Panc1 (cell line): ENCODE results near the gene FRY. TPM values are rescaled to one million over a fixed set of nuclear protein-coding genes. Genes with fewer than 3 reads are reported as not detected.

Experiments used
- ATAC-seq: fragments of 200-7000 bp; cut with Tn5 transposase; 2 replicates; pipeline ENCODE4 v1.9.1; 2020; ENCODE audit warnings: mild to moderate bottlenecking, moderate library complexity
- BruUV-seq: library from RNA; stranded (reverse); fragments of 400-500 nt; replicated peaks from 2 replicates; lab custom pipeline; 2021; lab: Mats Ljungman, UMichigan
- CTCF ChIA-PET: fragments of 300-600 bp; sonication (Branson Sonifier 250); formaldehyde crosslinking; loops from one replicate; lab custom pipeline; 2022; ENCODE audit warnings: antibody characterized with exemption; lab: Charles Lee
- POLR2A ChIA-PET: fragments of 300-600 bp; sonication (Branson Sonifier 250); formaldehyde crosslinking; loops from one replicate; lab custom pipeline; 2022; ENCODE audit warnings: antibody characterized with exemption; lab: Charles Lee
- DNase-seq: peaks from one replicate; pipeline ENCODE4 v3.0.0-alpha.2; 2010; ENCODE audit warnings: low read depth, low spot score
- H3K27ac ChIP-seq: 2 replicates; pipeline ENCODE4 v1.5.1; 2011; ENCODE audit warnings: mild to moderate bottlenecking, low read length, inconsistent platforms
- H3K27me3 ChIP-seq: fragments of 200-500 bp; sonication (Bioruptor generic); 2 replicates; pipeline ENCODE4 v1.6.0; 2014; ENCODE audit warnings: low read length, inconsistent platforms; ENCODE audit not compliant: control insufficient read depth, insufficient read depth
- H3K36me3 ChIP-seq: fragments of 200-500 bp; sonication (Bioruptor generic); 2 replicates; pipeline ENCODE4 v1.5.1; 2014; ENCODE audit warnings: inconsistent platforms, mild to moderate bottlenecking, low read length, moderate library complexity; ENCODE audit not compliant: control insufficient read depth, insufficient read depth
- H3K4me1 ChIP-seq: 2 replicates; pipeline ENCODE4 v1.5.1; 2011; ENCODE audit warnings: inconsistent platforms, mild to moderate bottlenecking, low read length, moderate library complexity; ENCODE audit not compliant: control insufficient read depth, insufficient read depth
- H3K4me3 ChIP-seq, 2 experiments: 2 replicates each; pipeline ENCODE4 v1.5.1; 2011 to 2012; ENCODE audit warnings: low read depth in 2 of 2, low read length in 2 of 2, mild to moderate bottlenecking in 2 of 2, inconsistent platforms in 1 of 2, moderate library complexity in 1 of 2
- H3K9me3 ChIP-seq: fragments of 200-500 bp; sonication (Bioruptor generic); 2 replicates; pipeline ENCODE4 v1.5.1; 2014; ENCODE audit warnings: low read depth, mild to moderate bottlenecking, inconsistent platforms, low read length, moderate library complexity; ENCODE audit not compliant: control insufficient read depth, insufficient read depth
- POLR2AphosphoS5 ChIP-seq: IDR thresholded peaks from 2 replicates; pipeline ENCODE4 v1.6.1; 2012; ENCODE audit warnings: mild to moderate bottlenecking, low read depth, low read length, moderate library complexity
- SIN3A ChIP-seq: IDR thresholded peaks from 2 replicates; pipeline ENCODE4 v1.6.1; 2012; ENCODE audit warnings: low read depth, mild to moderate bottlenecking, low read length, moderate library complexity, borderline replicate concordance; ENCODE audit not compliant: insufficient read depth
- TCF7L2 ChIP-seq: IDR thresholded peaks from 2 replicates; pipeline ENCODE4 v1.6.1; 2011; ENCODE audit warnings: mild to moderate bottlenecking, low read depth, low read length, inconsistent platforms
- in situ Hi-C: cut with HindIII; loops from 2 replicates; pipeline ENCODE4 v1.10.0; 2016; ENCODE audit warnings: low sequenced_read_pairs, low pct_unique_long_range_greater_than_20kb
- intact Hi-C: fragments of 100-400 bp; cut with micrococcal nuclease; formaldehyde crosslinking; loops from one replicate; pipeline ENCODE4 v1.10.0; 2022; ENCODE audit not compliant: unreplicated experiment
- total RNA-seq: library from RNA; stranded (reverse); gene quantifications from one replicate; pipeline ENCODE4 v1.2.1, GENCODE V29; 2021; ENCODE audit not compliant: unreplicated experiment
- TF ChIP-seq, protein P1 (sequence below): fragments of 450-650 bp; IDR thresholded peaks from 2 replicates; pipeline ENCODE4 v1.5.1; 2017; ENCODE audit warnings: mild to moderate bottlenecking
- TF ChIP-seq, protein P2 (sequence below), 2 experiments: IDR thresholded peaks; 2 replicates each; pipeline ENCODE4 v1.6.1; 2011 to 2012; ENCODE audit warnings: low read depth in 2 of 2, control low read depth in 1 of 2, low read length in 1 of 2, mild to moderate bottlenecking in 1 of 2, moderate library complexity in 1 of 2; ENCODE audit not compliant: insufficient read depth in 1 of 2

FRY gene
- total RNA-seq, 1 experiment from 2014 or later: 0.18 TPM

- TF ChIP-seq, protein P1, sequence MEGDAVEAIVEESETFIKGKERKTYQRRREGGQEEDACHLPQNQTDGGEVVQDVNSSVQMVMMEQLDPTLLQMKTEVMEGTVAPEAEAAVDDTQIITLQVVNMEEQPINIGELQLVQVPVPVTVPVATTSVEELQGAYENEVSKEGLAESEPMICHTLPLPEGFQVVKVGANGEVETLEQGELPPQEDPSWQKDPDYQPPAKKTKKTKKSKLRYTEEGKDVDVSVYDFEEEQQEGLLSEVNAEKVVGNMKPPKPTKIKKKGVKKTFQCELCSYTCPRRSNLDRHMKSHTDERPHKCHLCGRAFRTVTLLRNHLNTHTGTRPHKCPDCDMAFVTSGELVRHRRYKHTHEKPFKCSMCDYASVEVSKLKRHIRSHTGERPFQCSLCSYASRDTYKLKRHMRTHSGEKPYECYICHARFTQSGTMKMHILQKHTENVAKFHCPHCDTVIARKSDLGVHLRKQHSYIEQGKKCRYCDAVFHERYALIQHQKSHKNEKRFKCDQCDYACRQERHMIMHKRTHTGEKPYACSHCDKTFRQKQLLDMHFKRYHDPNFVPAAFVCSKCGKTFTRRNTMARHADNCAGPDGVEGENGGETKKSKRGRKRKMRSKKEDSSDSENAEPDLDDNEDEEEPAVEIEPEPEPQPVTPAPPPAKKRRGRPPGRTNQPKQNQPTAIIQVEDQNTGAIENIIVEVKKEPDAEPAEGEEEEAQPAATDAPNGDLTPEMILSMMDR: no peak
- no peak for TF ChIP-seq SIN3A
- no peak for TF ChIP-seq TCF7L2
- TF ChIP-seq, protein P2, sequence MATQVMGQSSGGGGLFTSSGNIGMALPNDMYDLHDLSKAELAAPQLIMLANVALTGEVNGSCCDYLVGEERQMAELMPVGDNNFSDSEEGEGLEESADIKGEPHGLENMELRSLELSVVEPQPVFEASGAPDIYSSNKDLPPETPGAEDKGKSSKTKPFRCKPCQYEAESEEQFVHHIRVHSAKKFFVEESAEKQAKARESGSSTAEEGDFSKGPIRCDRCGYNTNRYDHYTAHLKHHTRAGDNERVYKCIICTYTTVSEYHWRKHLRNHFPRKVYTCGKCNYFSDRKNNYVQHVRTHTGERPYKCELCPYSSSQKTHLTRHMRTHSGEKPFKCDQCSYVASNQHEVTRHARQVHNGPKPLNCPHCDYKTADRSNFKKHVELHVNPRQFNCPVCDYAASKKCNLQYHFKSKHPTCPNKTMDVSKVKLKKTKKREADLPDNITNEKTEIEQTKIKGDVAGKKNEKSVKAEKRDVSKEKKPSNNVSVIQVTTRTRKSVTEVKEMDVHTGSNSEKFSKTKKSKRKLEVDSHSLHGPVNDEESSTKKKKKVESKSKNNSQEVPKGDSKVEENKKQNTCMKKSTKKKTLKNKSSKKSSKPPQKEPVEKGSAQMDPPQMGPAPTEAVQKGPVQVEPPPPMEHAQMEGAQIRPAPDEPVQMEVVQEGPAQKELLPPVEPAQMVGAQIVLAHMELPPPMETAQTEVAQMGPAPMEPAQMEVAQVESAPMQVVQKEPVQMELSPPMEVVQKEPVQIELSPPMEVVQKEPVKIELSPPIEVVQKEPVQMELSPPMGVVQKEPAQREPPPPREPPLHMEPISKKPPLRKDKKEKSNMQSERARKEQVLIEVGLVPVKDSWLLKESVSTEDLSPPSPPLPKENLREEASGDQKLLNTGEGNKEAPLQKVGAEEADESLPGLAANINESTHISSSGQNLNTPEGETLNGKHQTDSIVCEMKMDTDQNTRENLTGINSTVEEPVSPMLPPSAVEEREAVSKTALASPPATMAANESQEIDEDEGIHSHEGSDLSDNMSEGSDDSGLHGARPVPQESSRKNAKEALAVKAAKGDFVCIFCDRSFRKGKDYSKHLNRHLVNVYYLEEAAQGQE (IDR thresholded peaks at IDR 0.05; ENCODE audit: insufficient read depth in 1 of 2, low read depth in 2 of 2, low read length in 1 of 2): no peak
- TF ChIP-seq POLR2AphosphoS5: no peak
- in situ Hi-C loops (no loop called here), intact Hi-C loops (no loop called here)
- Histone ChIP-seq H3K9me3 (no peaks in the 10 kb centered on the region), H3K4me1 (no peaks in the 10 kb centered on the region), H3K4me3 (no peak overlapping the region), H3K27me3 (no peaks in the 10 kb centered on the region), H3K36me3 (no peaks in the 10 kb centered on the region), H3K27ac (no peak overlapping the region)
- POLR2A ChIA-PET: no interaction called here
- CTCF ChIA-PET: no interaction called here
- ATAC-seq: no peak
- BruUV-seq: no TSS peak
- no peak for DNase-seq
Measured at GRCh38 chr13:32232263-32232662, 200.7 kb downstream of the FRY start.

GRCh38 chr13:32233062-32233461 is 201.5 kb downstream of the FRY start:
- in situ Hi-C loops: no loop called here
- TF ChIP-seq SIN3A (no peak), POLR2AphosphoS5 (no peak), TCF7L2 (no peak)
- TF ChIP-seq, protein P2 (IDR thresholded peaks at IDR 0.05; ENCODE audit: insufficient read depth in 1 of 2, low read depth in 2 of 2, low read length in 1 of 2): no peak
- TF ChIP-seq, protein P1: no peak
- ChIA-PET POLR2A (no interaction called here), CTCF (no interaction called here)
- no peaks in the 10 kb centered on the region for H3K9me3 ChIP-seq
- H3K36me3 ChIP-seq: no peaks in the 10 kb centered on the region
- no peak overlapping the region for H3K4me3 ChIP-seq
- DNase-seq: no peak
- no peaks in the 10 kb centered on the region for H3K27me3 ChIP-seq
- intact Hi-C loops: no loop called here
- ATAC-seq: no peak
- no peak overlapping the region for H3K27ac ChIP-seq
- BruUV-seq: no TSS peak
- no peaks in the 10 kb centered on the region for H3K4me1 ChIP-seq
